Panc1 (cell line): ENCODE data around the gene WSB1. TPM values are rescaled to one million over a fixed set of nuclear protein-coding genes. Genes with fewer than 3 reads are reported as not detected.

ENCODE experiments used
- ATAC-seq: fragments of 200-7000 bp; cut with Tn5 transposase; 2 replicates; pipeline ENCODE4 v1.9.1; 2020; ENCODE audit warnings: mild to moderate bottlenecking, moderate library complexity
- BruUV-seq: library from RNA; stranded (reverse); fragments of 400-500 nt; replicated peaks from 2 replicates; lab custom pipeline; 2021; lab: Mats Ljungman, UMichigan
- CTCF ChIA-PET: fragments of 300-600 bp; sonication (Branson Sonifier 250); formaldehyde crosslinking; loops from one replicate; lab custom pipeline; 2022; ENCODE audit warnings: antibody characterized with exemption; lab: Charles Lee
- POLR2A ChIA-PET: fragments of 300-600 bp; sonication (Branson Sonifier 250); formaldehyde crosslinking; loops from one replicate; lab custom pipeline; 2022; ENCODE audit warnings: antibody characterized with exemption; lab: Charles Lee
- DNase-seq: peaks from one replicate; pipeline ENCODE4 v3.0.0-alpha.2; 2010; ENCODE audit warnings: low read depth, low spot score
- H3K27ac ChIP-seq: 2 replicates; pipeline ENCODE4 v1.5.1; 2011; ENCODE audit warnings: mild to moderate bottlenecking, low read length, inconsistent platforms
- H3K27me3 ChIP-seq: fragments of 200-500 bp; sonication (Bioruptor generic); 2 replicates; pipeline ENCODE4 v1.6.0; 2014; ENCODE audit warnings: low read length, inconsistent platforms; ENCODE audit not compliant: control insufficient read depth, insufficient read depth
- H3K36me3 ChIP-seq: fragments of 200-500 bp; sonication (Bioruptor generic); 2 replicates; pipeline ENCODE4 v1.5.1; 2014; ENCODE audit warnings: inconsistent platforms, mild to moderate bottlenecking, low read length, moderate library complexity; ENCODE audit not compliant: control insufficient read depth, insufficient read depth
- H3K4me1 ChIP-seq: 2 replicates; pipeline ENCODE4 v1.5.1; 2011; ENCODE audit warnings: inconsistent platforms, mild to moderate bottlenecking, low read length, moderate library complexity; ENCODE audit not compliant: control insufficient read depth, insufficient read depth
- H3K4me3 ChIP-seq, 2 experiments: 2 replicates each; pipeline ENCODE4 v1.5.1; 2011 to 2012; ENCODE audit warnings: low read depth in 2 of 2, low read length in 2 of 2, mild to moderate bottlenecking in 2 of 2, inconsistent platforms in 1 of 2, moderate library complexity in 1 of 2
- H3K9me3 ChIP-seq: fragments of 200-500 bp; sonication (Bioruptor generic); 2 replicates; pipeline ENCODE4 v1.5.1; 2014; ENCODE audit warnings: low read depth, mild to moderate bottlenecking, inconsistent platforms, low read length, moderate library complexity; ENCODE audit not compliant: control insufficient read depth, insufficient read depth
- POLR2AphosphoS5 ChIP-seq: IDR thresholded peaks from 2 replicates; pipeline ENCODE4 v1.6.1; 2012; ENCODE audit warnings: mild to moderate bottlenecking, low read depth, low read length, moderate library complexity
- SIN3A ChIP-seq: IDR thresholded peaks from 2 replicates; pipeline ENCODE4 v1.6.1; 2012; ENCODE audit warnings: low read depth, mild to moderate bottlenecking, low read length, moderate library complexity, borderline replicate concordance; ENCODE audit not compliant: insufficient read depth
- TCF7L2 ChIP-seq: IDR thresholded peaks from 2 replicates; pipeline ENCODE4 v1.6.1; 2011; ENCODE audit warnings: mild to moderate bottlenecking, low read depth, low read length, inconsistent platforms
- in situ Hi-C: cut with HindIII; loops from 2 replicates; pipeline ENCODE4 v1.10.0; 2016; ENCODE audit warnings: low sequenced_read_pairs, low pct_unique_long_range_greater_than_20kb
- intact Hi-C: fragments of 100-400 bp; cut with micrococcal nuclease; formaldehyde crosslinking; loops from one replicate; pipeline ENCODE4 v1.10.0; 2022; ENCODE audit not compliant: unreplicated experiment
- total RNA-seq: library from RNA; stranded (reverse); gene quantifications from one replicate; pipeline ENCODE4 v1.2.1, GENCODE V29; 2021; ENCODE audit not compliant: unreplicated experiment
- TF ChIP-seq, protein P1 (sequence below): fragments of 450-650 bp; IDR thresholded peaks from 2 replicates; pipeline ENCODE4 v1.5.1; 2017; ENCODE audit warnings: mild to moderate bottlenecking
- TF ChIP-seq, protein P2 (sequence below), 2 experiments: IDR thresholded peaks; 2 replicates each; pipeline ENCODE4 v1.6.1; 2011 to 2012; ENCODE audit warnings: low read depth in 2 of 2, control low read depth in 1 of 2, low read length in 1 of 2, mild to moderate bottlenecking in 1 of 2, moderate library complexity in 1 of 2; ENCODE audit not compliant: insufficient read depth in 1 of 2

Gene WSB1
- total RNA-seq, 1 experiment from 2014 or later, result 114 TPM

DNA sequence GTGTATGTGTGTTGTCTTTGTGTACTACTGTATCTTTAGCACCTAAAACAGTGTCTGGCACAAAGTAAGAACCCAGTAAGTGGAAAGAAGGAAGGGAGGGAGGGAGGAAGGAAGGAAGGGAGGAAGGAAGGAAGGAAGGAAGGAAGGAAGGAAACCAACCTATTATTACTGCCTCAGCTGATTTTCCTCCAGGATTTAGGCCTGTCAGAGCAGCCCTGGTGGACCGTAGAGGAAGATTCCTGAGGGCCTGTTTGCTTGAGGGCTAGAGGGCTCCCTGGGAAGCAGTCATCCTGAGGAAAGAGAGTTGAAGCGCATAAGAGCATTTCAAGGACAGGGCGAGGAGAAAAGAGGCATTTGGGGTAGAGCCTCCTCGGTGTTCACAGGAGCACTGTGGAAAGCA is 61.5 kb downstream of the WSB1 start:
- no peak for ATAC-seq
- intact Hi-C loops (loop anchor here (10.0 kb wide), 1 partner anchor 109 kb away; no protein-coding TSS in a partner anchor), in situ Hi-C loops (no loop called here)
- no TSS peak for BruUV-seq
- ChIA-PET CTCF (interaction anchor here (0.9 kb wide), 1 partner anchor 244 kb away, joined by 3 read pairs; no protein-coding TSS in a partner anchor), POLR2A (interaction anchor here (0.9 kb wide), 1 partner anchor 117 kb away, joined by 3 read pairs; no protein-coding TSS in a partner anchor)
- no peak overlapping the region for H3K4me3 ChIP-seq
- no peaks in the 10 kb centered on the region for H3K9me3 ChIP-seq
- H3K4me1 ChIP-seq, result peaks cover 20% of the 10 kb centered on the region
- DNase-seq, result no peak
- TF ChIP-seq SIN3A (no peak), TCF7L2 (no peak), POLR2AphosphoS5 (no peak)
- TF ChIP-seq, protein P1, sequence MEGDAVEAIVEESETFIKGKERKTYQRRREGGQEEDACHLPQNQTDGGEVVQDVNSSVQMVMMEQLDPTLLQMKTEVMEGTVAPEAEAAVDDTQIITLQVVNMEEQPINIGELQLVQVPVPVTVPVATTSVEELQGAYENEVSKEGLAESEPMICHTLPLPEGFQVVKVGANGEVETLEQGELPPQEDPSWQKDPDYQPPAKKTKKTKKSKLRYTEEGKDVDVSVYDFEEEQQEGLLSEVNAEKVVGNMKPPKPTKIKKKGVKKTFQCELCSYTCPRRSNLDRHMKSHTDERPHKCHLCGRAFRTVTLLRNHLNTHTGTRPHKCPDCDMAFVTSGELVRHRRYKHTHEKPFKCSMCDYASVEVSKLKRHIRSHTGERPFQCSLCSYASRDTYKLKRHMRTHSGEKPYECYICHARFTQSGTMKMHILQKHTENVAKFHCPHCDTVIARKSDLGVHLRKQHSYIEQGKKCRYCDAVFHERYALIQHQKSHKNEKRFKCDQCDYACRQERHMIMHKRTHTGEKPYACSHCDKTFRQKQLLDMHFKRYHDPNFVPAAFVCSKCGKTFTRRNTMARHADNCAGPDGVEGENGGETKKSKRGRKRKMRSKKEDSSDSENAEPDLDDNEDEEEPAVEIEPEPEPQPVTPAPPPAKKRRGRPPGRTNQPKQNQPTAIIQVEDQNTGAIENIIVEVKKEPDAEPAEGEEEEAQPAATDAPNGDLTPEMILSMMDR, result no peak
- TF ChIP-seq, protein P2, sequence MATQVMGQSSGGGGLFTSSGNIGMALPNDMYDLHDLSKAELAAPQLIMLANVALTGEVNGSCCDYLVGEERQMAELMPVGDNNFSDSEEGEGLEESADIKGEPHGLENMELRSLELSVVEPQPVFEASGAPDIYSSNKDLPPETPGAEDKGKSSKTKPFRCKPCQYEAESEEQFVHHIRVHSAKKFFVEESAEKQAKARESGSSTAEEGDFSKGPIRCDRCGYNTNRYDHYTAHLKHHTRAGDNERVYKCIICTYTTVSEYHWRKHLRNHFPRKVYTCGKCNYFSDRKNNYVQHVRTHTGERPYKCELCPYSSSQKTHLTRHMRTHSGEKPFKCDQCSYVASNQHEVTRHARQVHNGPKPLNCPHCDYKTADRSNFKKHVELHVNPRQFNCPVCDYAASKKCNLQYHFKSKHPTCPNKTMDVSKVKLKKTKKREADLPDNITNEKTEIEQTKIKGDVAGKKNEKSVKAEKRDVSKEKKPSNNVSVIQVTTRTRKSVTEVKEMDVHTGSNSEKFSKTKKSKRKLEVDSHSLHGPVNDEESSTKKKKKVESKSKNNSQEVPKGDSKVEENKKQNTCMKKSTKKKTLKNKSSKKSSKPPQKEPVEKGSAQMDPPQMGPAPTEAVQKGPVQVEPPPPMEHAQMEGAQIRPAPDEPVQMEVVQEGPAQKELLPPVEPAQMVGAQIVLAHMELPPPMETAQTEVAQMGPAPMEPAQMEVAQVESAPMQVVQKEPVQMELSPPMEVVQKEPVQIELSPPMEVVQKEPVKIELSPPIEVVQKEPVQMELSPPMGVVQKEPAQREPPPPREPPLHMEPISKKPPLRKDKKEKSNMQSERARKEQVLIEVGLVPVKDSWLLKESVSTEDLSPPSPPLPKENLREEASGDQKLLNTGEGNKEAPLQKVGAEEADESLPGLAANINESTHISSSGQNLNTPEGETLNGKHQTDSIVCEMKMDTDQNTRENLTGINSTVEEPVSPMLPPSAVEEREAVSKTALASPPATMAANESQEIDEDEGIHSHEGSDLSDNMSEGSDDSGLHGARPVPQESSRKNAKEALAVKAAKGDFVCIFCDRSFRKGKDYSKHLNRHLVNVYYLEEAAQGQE (IDR thresholded peaks at IDR 0.05; ENCODE audit: insufficient read depth in 1 of 2, low read depth in 2 of 2, low read length in 1 of 2), result no peak
- H3K36me3 ChIP-seq, result no peaks in the 10 kb centered on the region
- no peaks in the 10 kb centered on the region for H3K27me3 ChIP-seq
- H3K27ac ChIP-seq, result no peak overlapping the region

DNA sequence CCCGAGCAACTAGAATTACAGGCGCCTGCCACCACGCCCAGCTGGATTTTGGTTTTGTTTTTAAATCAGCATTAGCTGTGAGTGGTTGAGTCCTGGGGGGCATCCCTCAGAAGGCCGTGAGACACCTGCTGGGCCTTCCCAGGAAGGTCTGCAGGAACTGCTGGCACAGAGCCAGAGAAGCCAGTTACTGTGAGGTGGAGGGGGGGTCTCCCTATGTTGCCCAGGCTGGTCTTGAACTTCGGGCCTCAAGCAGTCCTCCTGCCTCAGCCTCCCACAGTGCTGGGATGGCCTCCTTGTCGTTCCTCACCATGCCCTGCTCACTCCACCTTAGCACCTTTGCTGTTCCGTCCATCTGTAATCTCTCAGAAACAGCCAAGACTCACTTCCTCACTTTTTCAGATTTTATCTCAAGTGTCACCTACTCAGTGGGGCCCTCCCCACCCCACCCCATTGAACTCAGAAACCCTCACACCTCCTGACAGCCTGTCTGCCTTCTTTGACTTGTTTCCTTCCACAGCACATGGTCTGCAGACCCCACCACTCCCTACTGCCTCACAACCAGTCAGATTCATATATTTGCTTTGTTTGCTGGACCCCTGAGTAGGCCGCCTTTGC is 62.3 kb downstream of the WSB1 start:
- no TSS peak for BruUV-seq
- POLR2A ChIA-PET, result no interaction called here
- no peak for ATAC-seq
- intact Hi-C loops, result loop anchor here (10.0 kb wide), 1 partner anchor 109 kb away; no protein-coding TSS in a partner anchor
- Histone ChIP-seq H3K36me3 (no peaks in the 10 kb centered on the region), H3K27ac (no peak overlapping the region), H3K4me1 (peaks cover 20% of the 10 kb centered on the region), H3K4me3 (no peak overlapping the region), H3K9me3 (no peaks in the 10 kb centered on the region), H3K27me3 (no peaks in the 10 kb centered on the region)
- CTCF ChIA-PET, result no interaction called here
- DNase-seq, result no peak
- in situ Hi-C loops, result no loop called here
- no peak for TF ChIP-seq SIN3A
- TF ChIP-seq, protein P1, result no peak
- TF ChIP-seq TCF7L2, result no peak
- no peak for TF ChIP-seq POLR2AphosphoS5
- TF ChIP-seq, protein P2 (IDR thresholded peaks at IDR 0.05; ENCODE audit: insufficient read depth in 1 of 2, low read depth in 2 of 2, low read length in 1 of 2), result no peak
